ENCODE data around the gene ADGRV1. TPM values are rescaled to one million over a fixed set of nuclear protein-coding genes. Genes with fewer than 3 reads are reported as not detected.
"Not testable (repeated sequence)": the region's sequence is repeated elsewhere in the genome, so short reads cannot be mapped to it uniquely, and the experiment has no call there.

The ADGRV1 gene
- total RNA-seq, 1 donor from 2014 or later = 0.69 TPM

DNA sequence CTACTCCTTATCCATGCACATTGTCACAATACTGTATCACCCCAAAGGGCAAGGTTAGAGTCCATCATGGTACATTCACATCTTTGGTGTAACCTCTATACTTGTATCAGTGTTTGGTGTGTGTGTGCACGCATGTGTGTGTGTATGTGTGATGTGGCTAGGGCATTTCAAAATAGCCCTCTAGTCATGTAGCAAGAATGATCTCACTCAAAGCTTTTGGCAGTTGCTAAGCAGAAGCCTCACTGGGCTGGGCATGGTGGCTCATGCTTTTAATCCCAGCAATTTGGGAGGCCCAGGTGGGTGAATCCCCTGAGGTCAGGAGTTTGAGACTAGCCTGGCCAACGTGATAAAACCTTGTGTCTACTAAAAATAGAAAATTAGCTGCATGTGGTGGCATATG lies 245.3 kb downstream of the ADGRV1 start:
- DNase-seq (ENCODE audit: low read depth) = no peak

DNA sequence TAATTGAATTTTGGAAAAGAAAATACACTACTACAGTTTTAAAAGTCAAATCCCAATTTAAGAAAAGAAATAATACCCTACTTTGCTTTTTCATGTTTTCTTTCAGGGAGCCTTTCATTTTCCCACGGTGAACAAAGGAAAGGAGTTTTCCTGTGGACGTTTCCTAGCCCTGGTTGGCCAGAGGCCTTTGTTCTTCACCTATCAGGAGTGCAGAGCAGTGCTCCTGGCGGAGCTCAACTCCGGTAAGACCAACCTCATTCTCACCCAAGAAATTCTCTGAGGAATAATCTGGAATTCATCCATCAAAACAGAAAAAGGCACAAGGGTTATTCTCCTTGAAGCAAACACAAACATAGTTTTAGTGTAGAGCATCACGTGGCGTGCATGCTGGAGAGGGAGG lies 248.9 kb downstream of the ADGRV1 start:
- TF ChIP-seq, protein P1, sequence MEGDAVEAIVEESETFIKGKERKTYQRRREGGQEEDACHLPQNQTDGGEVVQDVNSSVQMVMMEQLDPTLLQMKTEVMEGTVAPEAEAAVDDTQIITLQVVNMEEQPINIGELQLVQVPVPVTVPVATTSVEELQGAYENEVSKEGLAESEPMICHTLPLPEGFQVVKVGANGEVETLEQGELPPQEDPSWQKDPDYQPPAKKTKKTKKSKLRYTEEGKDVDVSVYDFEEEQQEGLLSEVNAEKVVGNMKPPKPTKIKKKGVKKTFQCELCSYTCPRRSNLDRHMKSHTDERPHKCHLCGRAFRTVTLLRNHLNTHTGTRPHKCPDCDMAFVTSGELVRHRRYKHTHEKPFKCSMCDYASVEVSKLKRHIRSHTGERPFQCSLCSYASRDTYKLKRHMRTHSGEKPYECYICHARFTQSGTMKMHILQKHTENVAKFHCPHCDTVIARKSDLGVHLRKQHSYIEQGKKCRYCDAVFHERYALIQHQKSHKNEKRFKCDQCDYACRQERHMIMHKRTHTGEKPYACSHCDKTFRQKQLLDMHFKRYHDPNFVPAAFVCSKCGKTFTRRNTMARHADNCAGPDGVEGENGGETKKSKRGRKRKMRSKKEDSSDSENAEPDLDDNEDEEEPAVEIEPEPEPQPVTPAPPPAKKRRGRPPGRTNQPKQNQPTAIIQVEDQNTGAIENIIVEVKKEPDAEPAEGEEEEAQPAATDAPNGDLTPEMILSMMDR (conservative IDR thresholded peaks at IDR 0.05; ENCODE audit: low read depth, low read length) = no peak
- DNase-seq (ENCODE audit: low read depth) = no peak
- H3K4me3 ChIP-seq (ENCODE audit: low read depth, low read length) = no peak overlapping the region

More for the DNA sequence above, 245.3 kb downstream of the ADGRV1 start:
- H3K4me3 ChIP-seq (ENCODE audit: low read depth, low read length) = no peak overlapping the region
- TF ChIP-seq, protein P1 (conservative IDR thresholded peaks at IDR 0.05; ENCODE audit: low read depth, low read length) = no peak

DNA sequence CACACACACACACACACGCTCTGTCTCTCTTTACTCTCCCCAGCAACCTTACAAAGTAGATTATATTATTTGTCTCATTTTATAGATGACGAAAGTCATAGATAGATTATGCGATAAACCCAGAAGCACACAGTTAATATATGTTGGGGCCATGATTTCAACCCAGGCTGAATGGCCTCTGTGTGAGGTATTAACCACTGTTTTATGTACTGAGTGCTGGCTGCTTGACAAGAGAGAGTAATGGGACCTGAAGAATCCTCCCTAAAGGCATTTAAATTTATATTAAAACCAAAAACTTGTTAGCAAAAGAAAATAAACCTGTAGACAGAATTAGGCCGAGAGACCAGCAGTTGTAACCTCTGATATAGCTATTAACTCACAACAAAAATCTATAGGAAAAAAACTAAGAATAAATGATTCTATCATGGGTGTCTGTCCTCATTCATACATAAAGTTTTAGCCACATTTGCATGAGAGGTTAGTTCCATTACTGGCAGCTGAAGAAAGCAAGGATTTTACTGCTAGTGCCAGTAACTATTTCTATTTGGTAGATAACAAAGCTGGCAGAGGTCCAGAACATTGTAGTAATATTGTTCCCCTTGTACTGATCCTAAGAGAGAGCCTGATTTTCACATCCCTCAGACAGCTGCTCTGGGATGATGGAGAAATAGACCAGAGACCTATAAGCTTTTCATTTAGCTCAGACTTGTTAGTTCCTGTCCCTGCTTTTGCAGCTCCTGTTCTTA lies 250.9 kb downstream of the ADGRV1 start:
- TF ChIP-seq, protein P1 (conservative IDR thresholded peaks at IDR 0.05; ENCODE audit: low read depth, low read length) = no peak
- H3K4me3 ChIP-seq (ENCODE audit: low read depth, low read length) = no peak overlapping the region
- DNase-seq (ENCODE audit: low read depth) = no peak

DNA sequence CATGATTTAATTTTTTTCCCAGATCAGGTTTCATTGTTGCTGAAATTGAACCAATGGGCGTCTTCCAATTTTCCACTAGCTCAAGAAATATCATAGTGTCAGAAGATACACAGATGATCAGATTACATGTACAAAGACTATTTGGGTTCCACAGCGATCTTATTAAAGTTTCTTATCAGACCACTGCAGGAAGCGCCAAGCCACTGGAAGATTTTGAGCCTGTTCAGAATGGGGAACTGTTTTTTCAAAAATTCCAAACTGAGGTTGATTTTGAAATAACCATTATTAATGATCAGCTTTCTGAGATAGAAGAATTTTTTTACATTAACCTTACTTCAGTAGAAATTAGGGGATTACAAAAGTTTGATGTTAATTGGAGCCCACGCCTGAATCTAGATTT lies 251.6 kb downstream of the ADGRV1 start:
- DNase-seq (ENCODE audit: low read depth) = no peak
- TF ChIP-seq, protein P1 (conservative IDR thresholded peaks at IDR 0.05; ENCODE audit: low read depth, low read length) = no peak
- H3K4me3 ChIP-seq (ENCODE audit: low read depth, low read length) = no peak overlapping the region

DNA sequence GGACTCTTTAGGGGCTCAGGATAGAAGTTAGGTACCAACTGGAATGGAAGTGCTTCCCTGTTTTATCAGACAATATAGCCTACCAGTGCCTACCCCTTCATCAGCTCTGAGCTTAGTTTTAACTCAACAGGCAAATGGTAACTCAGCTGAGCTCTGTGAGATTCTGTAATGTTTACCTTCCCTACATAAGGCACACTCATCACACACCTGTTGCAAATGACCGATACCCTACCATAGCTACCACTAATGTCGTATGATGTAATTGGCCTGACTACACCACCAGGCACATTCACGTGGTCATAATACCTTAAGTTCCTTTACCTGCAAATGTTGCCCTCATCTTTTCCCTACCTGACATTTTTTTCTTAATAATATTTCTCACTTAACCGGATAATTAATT lies 254.8 kb downstream of the ADGRV1 start:
- DNase-seq (ENCODE audit: low read depth) = no peak
- no peak overlapping the region for H3K4me3 ChIP-seq (ENCODE audit: low read depth, low read length)

DNA sequence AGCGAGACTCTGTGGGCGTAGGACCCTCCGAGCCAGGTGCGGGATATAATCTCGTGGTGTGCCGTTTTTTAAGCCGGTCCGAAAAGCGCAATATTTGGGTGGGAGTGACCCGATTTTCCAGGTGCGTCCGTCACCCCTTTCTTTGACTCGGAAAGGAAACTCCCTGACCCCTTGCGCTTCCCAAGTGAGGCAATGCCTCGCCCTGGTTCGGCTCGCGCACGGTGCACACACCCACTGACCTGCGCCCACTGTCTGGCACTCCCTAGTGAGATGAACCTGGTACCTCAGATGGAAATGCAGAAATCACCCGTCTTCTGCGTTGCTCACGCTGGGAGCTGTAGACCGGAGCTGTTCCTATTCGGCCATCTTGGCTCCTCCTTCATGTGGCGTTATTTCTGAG lies 263.5 kb downstream of the ADGRV1 start:
- H3K4me3 ChIP-seq (ENCODE audit: low read depth, low read length); DNase-seq (ENCODE audit: low read depth): not testable (repeated sequence)

More for the DNA sequence above, 254.8 kb downstream of the ADGRV1 start:
- TF ChIP-seq, protein P1 (conservative IDR thresholded peaks at IDR 0.05; ENCODE audit: low read depth, low read length) = no peak

DNA sequence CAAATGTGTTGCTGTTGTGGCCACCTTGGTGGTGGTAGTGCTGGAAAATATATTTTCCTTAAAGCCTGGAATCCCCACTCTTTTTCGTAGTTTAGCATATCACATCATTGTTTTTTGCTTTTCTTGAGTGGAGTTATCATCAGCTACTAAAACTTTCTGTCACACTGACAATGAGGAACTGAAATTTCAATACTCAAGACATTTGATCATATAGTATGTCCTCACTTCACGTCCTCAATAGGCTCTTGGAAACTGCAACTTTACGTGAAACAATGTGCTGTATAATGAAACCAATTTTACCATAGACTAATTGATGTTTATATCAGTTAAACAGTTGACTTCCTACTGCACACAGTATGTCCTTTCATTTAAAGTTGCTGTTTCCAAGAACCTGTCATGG lies 265.8 kb downstream of the ADGRV1 start:
- TF ChIP-seq, protein P1 (conservative IDR thresholded peaks at IDR 0.05; ENCODE audit: low read depth, low read length) = no peak
- no peak for DNase-seq (ENCODE audit: low read depth)
- H3K4me3 ChIP-seq (ENCODE audit: low read depth, low read length) = no peak overlapping the region
